Hepatocyte (in vitro differentiated cells): ENCODE data around the gene GABRP. TPM values are rescaled to one million over a fixed set of nuclear protein-coding genes. Genes with fewer than 3 reads are reported as not detected.

Experiments
- DNase-seq: peaks from one replicate; pipeline ENCODE4 v3.0.0-alpha.2; 2016; ENCODE audit warnings: low spot score
- H2AFZ ChIP-seq: fragments of 200-600 bp; sonication (generic); 2 replicates; pipeline ENCODE4 v1.6.0; 2016; ENCODE audit warnings: antibody characterized with exemption, mild to moderate bottlenecking
- H3K27ac ChIP-seq: fragments of 200-600 bp; sonication (generic); 2 replicates; pipeline ENCODE4 v1.5.1; 2016; ENCODE audit warnings: mild to moderate bottlenecking
- H3K27me3 ChIP-seq: fragments of 200-600 bp; sonication (generic); 2 replicates; pipeline ENCODE4 v1.6.1; 2016
- H3K36me3 ChIP-seq: fragments of 200-600 bp; sonication (generic); replicated peaks from 2 replicates; pipeline ENCODE4 v1.5.1; 2016; ENCODE audit warnings: low read depth; ENCODE audit not compliant: insufficient read depth
- H3K4me1 ChIP-seq: fragments of 200-600 bp; sonication (generic); 2 replicates; pipeline ENCODE4 v1.5.1; 2016; ENCODE audit warnings: mild to moderate bottlenecking, moderate library complexity; ENCODE audit not compliant: insufficient read depth
- H3K4me2 ChIP-seq: fragments of 200-600 bp; sonication (generic); 2 replicates; pipeline ENCODE4 v1.6.0; 2016
- H3K4me3 ChIP-seq: fragments of 200-600 bp; sonication (generic); 2 replicates; pipeline ENCODE4 v1.5.1; 2016; ENCODE audit warnings: mild to moderate bottlenecking
- H3K79me2 ChIP-seq: fragments of 200-600 bp; sonication (generic); 2 replicates; pipeline ENCODE4 v1.6.0; 2017; ENCODE audit warnings: mild to moderate bottlenecking
- H3K9me2 ChIP-seq: fragments of 200-600 bp; sonication (generic); replicated peaks from 2 replicates; pipeline ENCODE4 v1.6.0; 2017; ENCODE audit warnings: mild to moderate bottlenecking; ENCODE audit not compliant: insufficient read depth
- H3K9me3 ChIP-seq: fragments of 200-600 bp; sonication (generic); 2 replicates; pipeline ENCODE4 v1.5.1; 2016; ENCODE audit warnings: low read depth, mild to moderate bottlenecking
- H4K20me1 ChIP-seq: fragments of 200-600 bp; sonication (generic); 2 replicates; pipeline ENCODE4 v1.6.0; 2016; ENCODE audit warnings: mild to moderate bottlenecking; ENCODE audit not compliant: insufficient read depth, poor library complexity, severe bottlenecking
- EZH2 ChIP-seq: fragments of 200-600 bp; sonication (generic); IDR thresholded peaks from 2 replicates; pipeline ENCODE4 v1.6.1; 2016; ENCODE audit warnings: antibody characterized with exemption, mild to moderate bottlenecking, borderline replicate concordance
- EZH2phosphoT487 ChIP-seq: fragments of 200-600 bp; sonication (generic); IDR thresholded peaks from one replicate; pipeline ENCODE4 v1.6.1; 2018; ENCODE audit warnings: antibody characterized with exemption, mild to moderate bottlenecking, low read depth, moderate library complexity; ENCODE audit not compliant: unreplicated experiment, severe bottlenecking
- WGBS: methylation state at CpG from one replicate; pipeline ENCODE4 v1.1.6; 2016; ENCODE audit warnings: low lambda C conversion rate; ENCODE audit errors: missing lambda C conversion rate; 5-methylcytosine and 5-hydroxymethylcytosine counted together
- polyA plus RNA-seq: library from polyadenylated mRNA; unstranded; fragments of >200 nt; fragmentation: Nextera tagmentation; extraction: Ambion mirVana; gene quantifications from 2 replicates; pipeline ENCODE4 v1.2.1, GENCODE V29; 2016
- total RNA-seq: library from RNA; depleted of rRNA; stranded (reverse); fragments of >200 nt; gene quantifications from 2 replicates; pipeline ENCODE4 v1.2.3, GENCODE V29; 2014
- TF ChIP-seq, protein P1 (sequence below): fragments of 200-600 bp; sonication (generic); IDR thresholded peaks from 2 replicates; pipeline ENCODE4 v1.5.1; 2016; ENCODE audit warnings: antibody characterized with exemption, mild to moderate bottlenecking; ENCODE audit not compliant: poor library complexity

Gene GABRP
- total and polyA plus RNA-seq, 2 experiments from 2014 or later: 91.4 to 136 TPM

DNA sequence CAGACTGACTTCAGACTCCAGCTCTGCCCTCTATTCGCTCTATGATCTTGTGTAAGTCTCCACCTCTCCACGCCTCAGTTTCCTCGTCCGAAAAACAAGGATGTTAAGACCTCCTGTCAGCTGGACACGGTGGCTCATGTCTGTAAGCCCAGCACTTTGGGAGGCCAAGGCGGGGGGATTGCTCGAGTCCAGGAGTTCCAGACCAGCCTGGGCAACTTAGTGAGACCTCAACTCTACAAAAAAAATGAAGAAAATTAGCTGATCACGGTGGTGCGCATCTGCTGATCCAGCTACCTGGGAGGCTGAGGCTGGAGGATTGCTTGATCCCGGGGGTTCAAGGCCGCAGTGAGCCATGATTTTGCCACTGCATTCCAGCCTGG, 36.6 kb upstream of the GABRP start:
- WGBS: 90% methylated on average over 11 of the region's 11 CpGs
- no peak for TF ChIP-seq EZH2
- no peak for TF ChIP-seq EZH2phosphoT487
- TF ChIP-seq, protein P1, sequence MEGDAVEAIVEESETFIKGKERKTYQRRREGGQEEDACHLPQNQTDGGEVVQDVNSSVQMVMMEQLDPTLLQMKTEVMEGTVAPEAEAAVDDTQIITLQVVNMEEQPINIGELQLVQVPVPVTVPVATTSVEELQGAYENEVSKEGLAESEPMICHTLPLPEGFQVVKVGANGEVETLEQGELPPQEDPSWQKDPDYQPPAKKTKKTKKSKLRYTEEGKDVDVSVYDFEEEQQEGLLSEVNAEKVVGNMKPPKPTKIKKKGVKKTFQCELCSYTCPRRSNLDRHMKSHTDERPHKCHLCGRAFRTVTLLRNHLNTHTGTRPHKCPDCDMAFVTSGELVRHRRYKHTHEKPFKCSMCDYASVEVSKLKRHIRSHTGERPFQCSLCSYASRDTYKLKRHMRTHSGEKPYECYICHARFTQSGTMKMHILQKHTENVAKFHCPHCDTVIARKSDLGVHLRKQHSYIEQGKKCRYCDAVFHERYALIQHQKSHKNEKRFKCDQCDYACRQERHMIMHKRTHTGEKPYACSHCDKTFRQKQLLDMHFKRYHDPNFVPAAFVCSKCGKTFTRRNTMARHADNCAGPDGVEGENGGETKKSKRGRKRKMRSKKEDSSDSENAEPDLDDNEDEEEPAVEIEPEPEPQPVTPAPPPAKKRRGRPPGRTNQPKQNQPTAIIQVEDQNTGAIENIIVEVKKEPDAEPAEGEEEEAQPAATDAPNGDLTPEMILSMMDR: no peak
- H3K4me1 ChIP-seq: peaks cover 6% of the 10 kb centered on the region

DNA sequence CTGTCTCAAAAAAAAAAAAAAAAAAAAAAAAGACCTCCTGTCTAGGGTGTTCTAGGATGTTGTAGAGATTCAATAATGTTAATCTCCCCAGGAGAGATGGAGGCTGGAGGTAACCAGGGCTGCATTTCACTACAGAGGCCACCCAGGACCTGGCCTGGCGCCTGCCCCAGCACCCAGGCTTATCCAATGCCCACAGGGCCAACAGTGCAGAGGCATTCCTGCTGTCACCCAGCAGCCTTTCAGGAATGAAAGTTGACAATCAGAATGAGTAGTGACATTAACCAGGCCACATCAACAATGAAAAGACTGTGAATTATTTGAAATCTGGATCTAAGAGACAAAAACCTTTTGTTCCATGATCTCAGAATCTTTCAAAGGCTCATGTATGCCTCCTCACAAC, 36.2 kb upstream of the GABRP start:
- Histone ChIP-seq H3K4me1 (peaks cover 6% of the 10 kb centered on the region), H3K79me2 (no peaks in the 10 kb centered on the region), H3K27me3 (no peaks in the 10 kb centered on the region), H3K27ac (peak overlapping the region; percentile 68), H3K36me3 (no peaks in the 10 kb centered on the region), H2AFZ (no peak overlapping the region), H3K9me2 (no peaks in the 10 kb centered on the region), H3K9me3 (no peaks in the 10 kb centered on the region), H4K20me1 (no peaks in the 10 kb centered on the region), H3K4me3 (no peak overlapping the region), H3K4me2 (no peak overlapping the region)
- no peak for DNase-seq
- TF ChIP-seq EZH2 (no peak), EZH2phosphoT487 (no peak)
- TF ChIP-seq, protein P1: no peak
- WGBS: 91% methylated on average over 1 of the region's 1 CpG

More for the DNA sequence above, 36.6 kb upstream of the GABRP start:
- no peaks in the 10 kb centered on the region for H4K20me1 ChIP-seq
- no peak overlapping the region for H3K4me2 ChIP-seq
- no peak overlapping the region for H3K4me3 ChIP-seq
- no peak overlapping the region for H2AFZ ChIP-seq
- no peaks in the 10 kb centered on the region for H3K9me3 ChIP-seq
- H3K9me2 ChIP-seq: no peaks in the 10 kb centered on the region
- no peaks in the 10 kb centered on the region for H3K79me2 ChIP-seq
- no peaks in the 10 kb centered on the region for H3K27me3 ChIP-seq
- peak overlapping the region; percentile 68 for H3K27ac ChIP-seq
- no peaks in the 10 kb centered on the region for H3K36me3 ChIP-seq
- DNase-seq: no peak

DNA sequence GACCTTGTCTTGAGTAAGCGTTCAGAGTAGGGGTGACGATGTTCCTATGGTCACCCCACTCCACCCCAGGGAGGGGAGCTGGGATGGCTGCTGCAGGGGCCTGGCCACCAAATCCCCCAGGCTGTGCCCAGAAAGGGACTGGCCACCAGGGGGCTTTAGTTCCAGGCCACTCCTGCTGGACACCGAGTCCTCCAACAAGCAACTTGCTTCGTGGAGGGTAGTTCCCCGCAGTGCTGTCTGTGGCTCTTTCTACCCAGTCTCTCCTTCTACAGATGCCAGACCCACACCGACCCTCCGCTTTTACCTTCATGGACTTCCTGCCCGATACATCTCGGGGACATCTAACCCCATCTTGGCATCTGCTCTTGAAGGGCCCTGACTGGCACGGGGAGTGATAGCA, 35.7 kb upstream of the GABRP start:
- no peaks in the 10 kb centered on the region for H3K9me2 ChIP-seq
- no peak overlapping the region for H2AFZ ChIP-seq
- no peak overlapping the region for H3K4me2 ChIP-seq
- H3K79me2 ChIP-seq: no peaks in the 10 kb centered on the region
- no peak for DNase-seq
- TF ChIP-seq, protein P1: peak; percentile 27
- TF ChIP-seq EZH2 (no peak), EZH2phosphoT487 (no peak)
- H4K20me1 ChIP-seq: no peaks in the 10 kb centered on the region
- H3K4me3 ChIP-seq: no peak overlapping the region
- no peaks in the 10 kb centered on the region for H3K9me3 ChIP-seq
- H3K4me1 ChIP-seq: peaks cover 6% of the 10 kb centered on the region
- no peaks in the 10 kb centered on the region for H3K36me3 ChIP-seq
- no peaks in the 10 kb centered on the region for H3K27me3 ChIP-seq
- H3K27ac ChIP-seq: no peak overlapping the region
- WGBS: 82% methylated on average over 10 of the region's 10 CpGs
